GM12892 (cell line): ENCODE results near the gene ENOX1.

Experiments used
- POLR2A ChIP-seq: IDR thresholded peaks from 2 replicates; pipeline ENCODE4 v1.6.1; 2011; ENCODE audit warnings: low read depth, low read length, control low read depth
- POLR2AphosphoS5 ChIP-seq: IDR thresholded peaks from 2 replicates; pipeline ENCODE4 v1.6.1; 2011; ENCODE audit warnings: low read depth, low read length, control low read depth
- TAF1 ChIP-seq: IDR thresholded peaks from 2 replicates; pipeline ENCODE4 v1.6.1; 2011; ENCODE audit warnings: low read depth, mild to moderate bottlenecking, control low read depth, low read length, borderline replicate concordance

- TF ChIP-seq TAF1 = no peak
- TF ChIP-seq POLR2AphosphoS5 = no peak
- TF ChIP-seq POLR2A = no peak
These were observed 61.3 kb downstream of the ENOX1 start for GRCh38 chr13:43725460-43725859.
